Mesendoderm (in vitro differentiated cells): ENCODE measurements around the gene TAS2R42. TPM values are rescaled to one million over a fixed set of nuclear protein-coding genes. Genes with fewer than 3 reads are reported as not detected.

Source experiments
- DNase-seq: peaks from one replicate; pipeline ENCODE4 v3.0.0; 2013
- H2AK5ac ChIP-seq: 2 replicates; pipeline ENCODE4 v1.6.1; 2013; ENCODE audit warnings: low read length, inconsistent platforms
- H2BK120ac ChIP-seq: 2 replicates; pipeline ENCODE4 v1.6.1; 2013; ENCODE audit warnings: low read depth, mild to moderate bottlenecking, low read length, moderate library complexity, mixed read lengths
- H2BK15ac ChIP-seq: replicated peaks from 2 replicates; pipeline ENCODE4 v1.6.1; 2013; ENCODE audit warnings: low read depth, mild to moderate bottlenecking, moderate library complexity
- H2BK5ac ChIP-seq: 2 replicates; pipeline ENCODE4 v1.6.1; 2013; ENCODE audit warnings: low read length, inconsistent platforms
- H3K18ac ChIP-seq: 2 replicates; pipeline ENCODE4 v1.6.1; 2013; ENCODE audit warnings: mild to moderate bottlenecking, low read length, mixed read lengths
- H3K23ac ChIP-seq: one replicate; pipeline ENCODE4 v1.6.1; 2013; ENCODE audit warnings: low read length
- H3K27ac ChIP-seq: 2 replicates; pipeline ENCODE4 v1.5.1; 2013; ENCODE audit warnings: low read depth, mild to moderate bottlenecking, inconsistent platforms, low read length, moderate library complexity
- H3K27me3 ChIP-seq: 2 replicates; pipeline ENCODE4 v1.6.1; 2013; ENCODE audit warnings: low read length, control low read depth, mild to moderate bottlenecking, inconsistent platforms; ENCODE audit not compliant: insufficient read depth, poor library complexity
- H3K36me3 ChIP-seq: 2 replicates; pipeline ENCODE4 v1.6.1; 2013; ENCODE audit warnings: low read length, inconsistent platforms; ENCODE audit not compliant: control insufficient read depth, insufficient read depth
- H3K4ac ChIP-seq: one replicate; pipeline ENCODE4 v1.6.1; 2013; ENCODE audit warnings: low read depth, mild to moderate bottlenecking, low read length, moderate library complexity
- H3K4me1 ChIP-seq: 2 replicates; pipeline ENCODE4 v1.6.1; 2013; ENCODE audit warnings: low read depth, low read length, inconsistent platforms; ENCODE audit not compliant: control insufficient read depth
- H3K4me2 ChIP-seq: 2 replicates; pipeline ENCODE4 v1.6.1; 2013; ENCODE audit warnings: low read length
- H3K4me3 ChIP-seq: 2 replicates; pipeline ENCODE4 v1.5.1; 2013; ENCODE audit warnings: mild to moderate bottlenecking, low read length
- H3K56ac ChIP-seq: one replicate; pipeline ENCODE4 v1.6.1; 2013; ENCODE audit warnings: low read length
- H3K79me1 ChIP-seq: 2 replicates; pipeline ENCODE4 v1.6.1; 2013; ENCODE audit warnings: low read length, inconsistent platforms
- H3K79me2 ChIP-seq: 2 replicates; pipeline ENCODE4 v1.6.1; 2013; ENCODE audit warnings: mild to moderate bottlenecking, low read length; ENCODE audit not compliant: control insufficient read depth, insufficient read depth
- H3K9ac ChIP-seq: 2 replicates; pipeline ENCODE4 v1.6.1; 2013; ENCODE audit warnings: low read length, inconsistent platforms
- H4K5ac ChIP-seq: one replicate; pipeline ENCODE4 v1.6.1; 2013; ENCODE audit warnings: low read length
- H4K8ac ChIP-seq: one replicate; pipeline ENCODE4 v1.6.1; 2013; ENCODE audit warnings: low read depth, mild to moderate bottlenecking, control low read depth, low read length, moderate library complexity
- WGBS: extraction: QIAGEN DNeasy Blood & Tissue Kit; methylation state at CpG from one replicate; pipeline ENCODE4 v1.1.7; 2013; ENCODE audit warnings: low lambda C conversion rate, missing lambda C conversion rate; ENCODE audit not compliant: insufficient coverage; ENCODE audit errors: extremely low coverage; 5-methylcytosine and 5-hydroxymethylcytosine counted together
- polyA plus RNA-seq, 2 experiments: library from polyadenylated mRNA; stranded (reverse); fragments of 200-250 nt; gene quantifications; one replicate each; pipeline ENCODE4 v1.2.3, GENCODE V29; 2013

TAS2R42 gene, protein sequence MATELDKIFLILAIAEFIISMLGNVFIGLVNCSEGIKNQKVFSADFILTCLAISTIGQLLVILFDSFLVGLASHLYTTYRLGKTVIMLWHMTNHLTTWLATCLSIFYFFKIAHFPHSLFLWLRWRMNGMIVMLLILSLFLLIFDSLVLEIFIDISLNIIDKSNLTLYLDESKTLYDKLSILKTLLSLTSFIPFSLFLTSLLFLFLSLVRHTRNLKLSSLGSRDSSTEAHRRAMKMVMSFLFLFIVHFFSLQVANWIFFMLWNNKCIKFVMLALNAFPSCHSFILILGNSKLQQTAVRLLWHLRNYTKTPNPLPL
- not detected for polyA plus RNA-seq (2013, experiment 1 of 2)
- polyA plus RNA-seq (2013, experiment 2 of 2), result not detected

DNA sequence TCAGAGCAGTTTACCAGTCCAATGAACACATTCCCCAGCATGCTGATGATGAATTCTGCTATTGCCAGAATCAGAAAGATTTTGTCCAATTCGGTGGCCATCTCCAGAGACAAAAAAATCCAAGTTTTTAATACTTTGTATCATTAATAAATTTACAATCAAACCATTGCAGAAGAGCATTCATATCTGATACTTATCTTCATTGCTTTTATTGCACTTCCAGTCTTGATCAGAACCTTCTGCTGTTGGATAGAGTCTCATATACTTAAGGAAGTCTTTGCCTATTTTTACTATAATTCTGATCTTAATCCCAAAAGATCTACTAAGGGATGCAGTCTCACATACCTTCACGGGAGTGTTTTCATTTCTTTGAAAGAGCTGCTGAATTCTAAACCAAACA, at the start of gene TAS2R42:
Gene TAS2R42, minus strand, starts transcription at position 101 of the 400 bp plus-strand sequence. Its CDS starts 0 bp downstream, at position 101.
- Histone ChIP-seq H3K79me1 (no peaks in the 10 kb centered on the region), H2BK15ac (no peak within 1 kb of the TSS), H3K79me2 (no peaks in the 10 kb centered on the region), H3K18ac (no peak within 1 kb of the TSS), H2BK5ac (no peak within 1 kb of the TSS), H3K23ac (no peak within 1 kb of the TSS), H2BK120ac (no peak within 1 kb of the TSS), H3K36me3 (no peaks in the 10 kb centered on the region), H3K4me1 (no peaks in the 10 kb centered on the region), H3K4me3 (no peak within 1 kb of the TSS), H4K8ac (no peak within 1 kb of the TSS), H3K27ac (no peak within 1 kb of the TSS), H3K4ac (no peak within 1 kb of the TSS), H3K4me2 (no peak within 1 kb of the TSS), H3K56ac (no peak within 1 kb of the TSS), H3K27me3 (no peaks in the 10 kb centered on the region), H4K5ac (no peak within 1 kb of the TSS), H2AK5ac (no peak within 1 kb of the TSS), H3K9ac (no peak within 1 kb of the TSS)
- no CpG with 5 or more reads among the region's 2 CpGs for WGBS
- DNase-seq, result no peak

DNA sequence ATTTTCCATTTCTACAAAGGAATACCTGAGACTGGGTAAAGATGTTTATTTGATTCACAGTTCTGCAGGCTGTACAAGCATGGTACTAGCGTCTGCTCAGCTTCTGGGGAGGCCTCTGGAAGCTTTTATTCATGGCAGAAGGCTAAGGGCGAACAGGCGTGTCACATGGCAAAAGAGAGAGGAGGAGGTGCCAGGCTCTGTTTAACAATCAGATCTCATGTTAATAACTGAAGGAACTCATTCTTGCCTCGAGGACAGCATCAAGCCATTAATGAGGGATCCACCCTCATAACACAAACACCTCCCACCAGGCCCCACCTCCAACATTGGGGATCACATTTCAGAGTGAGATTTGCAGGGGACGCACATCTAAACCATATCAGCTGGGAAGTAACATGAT, 46.8 kb upstream of the TAS2R42 start:
- Histone ChIP-seq H3K36me3 (no peaks in the 10 kb centered on the region), H3K56ac (no peak overlapping the region), H3K4me1 (no peaks in the 10 kb centered on the region), H3K79me1 (no peaks in the 10 kb centered on the region), H3K9ac (no peak overlapping the region), H3K4me3 (no peak overlapping the region), H2AK5ac (no peak overlapping the region), H2BK5ac (no peak overlapping the region), H4K8ac (no peak overlapping the region), H4K5ac (no peak overlapping the region), H3K18ac (no peak overlapping the region), H3K27me3 (no peaks in the 10 kb centered on the region), H3K4me2 (no peak overlapping the region), H3K79me2 (no peaks in the 10 kb centered on the region), H3K23ac (no peak overlapping the region), H3K27ac (no peak overlapping the region), H2BK120ac (no peak overlapping the region), H3K4ac (no peak overlapping the region), H2BK15ac (no peak overlapping the region)
- no peak for DNase-seq
- WGBS, result no CpG with 5 or more reads among the region's 5 CpGs

DNA sequence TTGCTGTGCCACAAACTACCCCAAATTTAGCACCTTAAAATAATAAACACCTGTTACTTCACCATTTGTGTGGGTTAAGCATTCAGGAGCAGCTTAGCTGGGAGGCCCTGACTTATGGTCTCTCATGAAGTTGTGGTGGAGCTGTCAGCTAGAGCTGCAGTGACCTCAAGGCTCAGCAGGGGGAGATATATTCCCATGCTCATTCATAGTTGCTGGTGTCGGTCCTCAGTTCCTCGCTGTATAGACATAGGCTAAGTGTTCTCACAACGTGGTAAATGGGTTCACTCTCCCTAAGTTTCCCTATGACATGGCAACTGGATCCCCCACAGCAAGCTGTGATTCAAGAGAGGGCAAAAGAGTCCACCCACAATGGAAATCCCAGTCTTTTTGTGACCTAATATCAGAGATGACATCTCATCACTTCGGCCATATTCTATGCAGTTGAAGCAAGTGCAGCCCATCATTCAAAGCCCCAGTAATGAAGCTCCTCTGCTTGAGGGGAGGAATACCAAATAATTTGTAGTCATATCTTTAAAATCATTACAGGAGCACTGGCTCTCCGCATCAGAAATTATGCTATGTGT, 41.7 kb upstream of the TAS2R42 start:
- Histone ChIP-seq H3K4me1 (no peaks in the 10 kb centered on the region), H2BK120ac (no peak overlapping the region), H3K4me3 (no peak overlapping the region), H3K4me2 (no peak overlapping the region), H2AK5ac (no peak overlapping the region), H2BK15ac (no peak overlapping the region), H3K4ac (no peak overlapping the region), H4K8ac (no peak overlapping the region), H3K9ac (no peak overlapping the region), H3K79me1 (no peaks in the 10 kb centered on the region), H3K27me3 (no peaks in the 10 kb centered on the region), H4K5ac (no peak overlapping the region), H3K79me2 (no peaks in the 10 kb centered on the region), H3K56ac (no peak overlapping the region), H3K23ac (no peak overlapping the region), H2BK5ac (no peak overlapping the region), H3K27ac (no peak overlapping the region), H3K18ac (no peak overlapping the region), H3K36me3 (no peaks in the 10 kb centered on the region)
- peak; percentile 75 for DNase-seq
- WGBS, result no CpG with 5 or more reads among the region's 5 CpGs

DNA sequence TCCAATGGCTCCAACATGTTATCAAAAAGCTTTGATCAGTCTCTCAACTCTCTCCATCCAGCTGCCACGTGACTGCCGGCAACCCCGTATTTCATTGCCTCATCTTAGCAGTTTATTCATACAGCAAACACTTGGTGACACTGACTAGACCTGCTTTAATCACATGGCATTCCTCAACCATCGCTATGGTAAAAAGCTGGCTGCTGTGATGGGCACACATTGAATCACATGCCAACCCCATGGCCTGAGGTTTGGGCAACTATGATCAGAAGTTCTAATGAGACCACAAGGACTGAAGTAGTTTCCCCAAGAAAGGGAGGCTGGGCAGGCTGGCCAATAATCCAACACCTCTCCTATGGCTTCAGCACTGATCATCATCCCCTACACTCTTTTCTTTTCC, 40.6 kb upstream of the TAS2R42 start:
- Histone ChIP-seq H4K8ac (no peak overlapping the region), H3K79me2 (no peaks in the 10 kb centered on the region), H3K56ac (no peak overlapping the region), H4K5ac (no peak overlapping the region), H2BK5ac (no peak overlapping the region), H3K79me1 (no peaks in the 10 kb centered on the region), H2BK15ac (no peak overlapping the region), H3K18ac (no peak overlapping the region), H3K4me1 (no peaks in the 10 kb centered on the region), H2AK5ac (no peak overlapping the region), H3K4me2 (no peak overlapping the region), H3K27me3 (no peaks in the 10 kb centered on the region), H3K36me3 (no peaks in the 10 kb centered on the region), H3K9ac (no peak overlapping the region), H3K4ac (no peak overlapping the region), H2BK120ac (no peak overlapping the region), H3K23ac (no peak overlapping the region), H3K4me3 (no peak overlapping the region), H3K27ac (no peak overlapping the region)
- DNase-seq, result no peak
- no CpG with 5 or more reads among the region's 4 CpGs for WGBS

GRCh38 chr12:11209113-11209512, 22.4 kb upstream of the TAS2R42 start:
- peak; percentile 47 for DNase-seq

More at GRCh38 chr12:11209113-11209512, 22.4 kb upstream of the TAS2R42 start:
- H3K9ac ChIP-seq, result no peak overlapping the region
- H3K4me3 ChIP-seq, result no peak overlapping the region
- WGBS, result no CpG with 5 or more reads among the region's 1 CpG
- no peak overlapping the region for H3K27ac ChIP-seq
- H3K4me1 ChIP-seq, result no peaks in the 10 kb centered on the region
- no peaks in the 10 kb centered on the region for H3K79me1 ChIP-seq
- no peak overlapping the region for H4K8ac ChIP-seq
- H4K5ac ChIP-seq, result no peak overlapping the region
- no peak overlapping the region for H2BK15ac ChIP-seq
- H3K36me3 ChIP-seq, result no peaks in the 10 kb centered on the region
- no peak overlapping the region for H2BK120ac ChIP-seq
- H3K79me2 ChIP-seq, result no peaks in the 10 kb centered on the region
- H3K18ac ChIP-seq, result no peak overlapping the region
- H3K4me2 ChIP-seq, result no peak overlapping the region
- H3K4ac ChIP-seq, result no peak overlapping the region
- H3K56ac ChIP-seq, result no peak overlapping the region
- H3K23ac ChIP-seq, result no peak overlapping the region
- H3K27me3 ChIP-seq, result no peaks in the 10 kb centered on the region
- no peak overlapping the region for H2AK5ac ChIP-seq
- H2BK5ac ChIP-seq, result no peak overlapping the region
